GM12873 (cell line): ENCODE data around the gene RNFT1.
A peak's percentile ranks its signal among the peaks of the same experiment; 100 is the strongest.

ENCODE experiments used
- CTCF ChIP-seq: IDR thresholded peaks from 2 replicates; pipeline ENCODE4 v1.5.1; 2012; ENCODE audit warnings: low read depth, mild to moderate bottlenecking, moderate library complexity, low read length, control low read depth; ENCODE audit not compliant: insufficient read depth; ENCODE audit errors: missing control alignments

Gene RNFT1

GRCh38 chr17:59950049-59950448 lies 14.5 kb downstream of the RNFT1 start:
- no peak for TF ChIP-seq CTCF

GRCh38 chr17:59941131-59941530 lies 23.4 kb downstream of the RNFT1 start:
- TF ChIP-seq CTCF = no peak

DNA sequence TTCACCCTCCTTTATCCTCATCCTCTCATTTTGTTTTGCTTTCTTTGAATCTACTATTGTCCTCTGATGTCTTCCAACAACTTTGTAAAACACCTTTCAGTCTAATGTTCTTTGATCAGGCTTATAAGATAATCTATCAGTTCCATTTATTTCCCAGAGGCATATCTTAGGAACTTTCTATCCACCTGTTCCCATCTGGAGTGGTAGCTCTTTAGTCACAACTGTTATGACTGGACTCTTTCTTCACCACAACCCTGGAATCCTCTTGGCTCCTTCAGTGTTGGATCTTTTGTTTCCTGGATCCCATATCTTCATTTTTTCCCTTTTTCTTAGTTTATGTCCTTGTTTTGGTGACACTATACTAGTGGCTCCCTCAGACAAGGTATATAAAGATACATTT lies 48.1 kb downstream of the RNFT1 start:
- TF ChIP-seq CTCF = no peak

DNA sequence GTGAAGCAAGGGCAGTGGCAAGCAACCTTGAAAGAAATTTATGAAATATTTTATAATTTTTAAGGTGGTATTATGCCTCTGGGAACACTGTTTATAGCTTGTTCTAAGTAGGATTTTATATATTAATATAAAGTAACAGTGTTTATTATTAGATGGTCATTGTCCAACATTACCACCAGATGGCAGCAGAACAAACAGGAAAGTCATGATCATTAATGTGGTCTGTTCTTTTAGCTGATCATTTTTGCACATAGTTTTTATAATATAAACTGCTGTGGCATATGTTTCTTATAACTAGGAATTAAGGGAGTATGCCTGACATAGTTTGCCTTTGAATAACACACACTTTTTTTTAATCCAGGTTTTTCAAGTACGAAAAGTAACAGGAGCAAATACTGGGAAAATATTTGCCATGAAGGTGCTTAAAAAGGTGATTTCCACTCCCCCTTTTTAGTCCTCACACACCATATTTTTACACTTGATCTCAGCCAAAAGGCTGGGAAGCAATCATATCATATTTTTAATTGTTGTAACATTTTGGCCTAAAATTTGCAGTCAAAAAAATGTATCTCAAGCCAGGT lies 50.2 kb downstream of the RNFT1 start:
- peak; percentile 47 for TF ChIP-seq CTCF

DNA sequence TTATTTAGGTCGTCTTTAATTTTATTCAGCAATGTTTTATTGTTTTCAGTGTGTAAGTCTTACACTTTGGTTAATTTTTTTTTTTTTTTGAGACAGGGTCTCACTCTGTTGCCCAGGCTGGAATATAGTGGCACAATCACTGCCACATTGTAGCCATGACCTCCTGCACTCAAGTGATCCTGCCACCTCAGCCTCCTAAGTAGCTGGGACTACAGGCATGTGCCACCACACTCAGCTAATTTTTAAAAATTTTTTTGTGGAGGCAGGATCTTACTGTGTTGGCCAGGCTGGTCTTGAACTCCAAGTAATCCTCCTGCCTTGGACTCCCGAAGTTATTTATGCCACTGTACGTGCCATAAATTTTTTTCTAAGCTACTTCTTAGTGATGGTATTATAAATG lies 57.1 kb downstream of the RNFT1 start:
- TF ChIP-seq CTCF = no peak

DNA sequence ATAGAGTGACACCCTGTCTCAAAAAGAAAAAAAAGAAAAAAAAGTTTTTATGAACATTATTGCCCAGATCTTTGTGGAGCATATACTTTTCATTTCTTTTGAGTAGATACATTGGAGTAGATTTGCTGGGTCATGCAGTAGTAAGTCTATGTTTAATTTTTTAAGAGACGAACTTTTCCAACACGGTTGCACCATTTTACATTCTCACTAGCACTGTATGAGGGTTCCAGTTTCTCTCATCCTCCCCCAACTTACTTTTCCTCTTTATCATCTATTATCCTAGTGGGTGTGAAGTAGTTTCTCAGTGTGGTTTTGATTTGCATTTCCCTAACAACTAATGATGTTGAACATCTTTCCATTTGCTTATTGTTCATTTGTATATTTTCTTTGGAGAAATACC lies 61.1 kb downstream of the RNFT1 start:
- no peak for TF ChIP-seq CTCF
